GM19023 (cell line): Measurements from ENCODE around the gene DDT.
"Not testable (repeated sequence)": the region's sequence is repeated elsewhere in the genome, so short reads cannot be mapped to it uniquely, and the experiment has no call there.

Experiments used
- ATAC-seq: cut with Tn5 transposase; IDR thresholded peaks from one replicate; pipeline ENCODE4 v1.9.1; 2021; ENCODE audit warnings: mild to moderate bottlenecking, moderate library complexity; ENCODE audit not compliant: unreplicated experiment

The DDT gene

DNA sequence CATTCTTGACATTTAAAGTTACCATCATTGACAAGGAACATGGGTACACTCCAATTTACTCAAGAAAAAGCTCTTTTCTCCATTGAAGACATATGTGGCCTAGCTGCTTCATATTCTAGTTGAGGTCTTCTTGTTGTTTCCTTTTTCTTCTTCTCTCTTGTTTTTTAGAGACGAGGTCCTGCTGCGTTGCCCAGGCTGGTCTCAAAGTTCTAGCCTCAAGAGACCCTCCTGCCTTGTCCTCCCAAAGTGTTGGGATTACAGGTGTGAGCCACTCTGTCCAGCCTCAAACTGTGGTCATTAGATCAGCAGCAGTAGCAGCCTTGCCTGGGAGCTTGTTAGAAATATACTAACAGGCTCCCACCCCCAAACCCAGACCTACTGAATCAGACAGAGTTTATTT is 18.8 kb upstream of the DDT start:
- ATAC-seq, result not testable (repeated sequence)

DNA sequence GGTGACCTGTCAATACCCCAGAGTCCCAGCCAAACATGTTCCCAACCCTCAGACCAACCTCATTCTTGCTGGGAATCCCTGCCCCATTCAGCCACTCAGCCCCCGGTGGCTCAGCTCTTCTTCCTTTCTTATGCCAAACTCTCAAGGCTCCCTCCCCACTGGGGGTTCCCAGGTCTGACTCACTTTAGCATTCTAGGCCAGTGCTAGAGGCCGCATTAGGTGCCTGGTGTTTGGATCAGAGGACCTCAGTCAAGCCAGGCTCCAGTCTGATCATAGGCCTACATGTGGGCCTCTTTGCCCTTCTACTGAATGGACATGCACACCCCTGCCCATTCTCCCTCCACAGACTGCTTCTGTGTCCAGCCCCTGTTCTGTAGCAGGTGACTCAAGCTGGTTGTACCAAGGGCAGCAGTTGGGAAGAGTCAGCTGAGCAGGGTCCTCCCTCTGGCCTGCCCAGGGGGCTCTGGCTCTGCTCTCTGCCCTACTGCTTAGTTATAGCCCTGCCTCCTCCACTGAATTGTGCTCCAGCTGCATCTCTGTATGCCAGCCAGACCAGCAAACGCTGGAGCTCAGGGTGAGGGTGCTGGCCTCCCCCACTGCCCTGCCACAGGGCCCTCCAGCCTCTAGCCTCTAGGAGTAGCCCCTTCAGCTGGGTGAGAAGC is 15.5 kb upstream of the DDT start:
- not testable (repeated sequence) for ATAC-seq

DNA sequence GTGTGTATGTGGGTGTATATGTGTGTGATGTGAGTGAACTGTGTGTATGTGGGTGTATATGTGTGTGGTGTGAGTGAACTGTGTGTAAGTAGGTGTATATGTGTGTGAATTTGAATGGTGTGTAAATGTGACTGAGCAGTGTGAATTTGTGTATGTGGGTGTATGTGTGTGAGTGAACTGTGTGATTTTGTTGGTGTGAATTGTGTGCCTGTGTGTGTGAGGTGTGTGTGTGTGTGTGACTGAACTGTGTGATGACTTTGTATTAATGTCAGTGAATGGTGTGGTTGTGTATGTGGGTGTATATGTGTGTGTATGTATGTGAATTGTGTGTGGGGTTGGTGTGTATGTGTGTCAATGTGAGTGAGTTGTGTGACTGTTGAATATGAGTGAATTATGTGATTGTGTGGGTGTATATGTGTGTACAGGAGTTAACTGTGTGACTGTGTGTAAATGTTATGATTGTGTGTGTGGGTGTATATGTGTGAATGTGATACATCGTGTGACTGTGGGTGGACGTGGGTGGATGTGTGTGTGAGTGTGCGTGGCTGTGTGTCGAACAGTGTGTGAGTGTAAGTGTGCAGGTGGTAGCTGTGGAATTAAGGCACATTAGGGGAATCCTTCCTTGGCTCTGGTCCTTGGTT is 12.4 kb upstream of the DDT start:
- ATAC-seq, result not testable (repeated sequence)

DNA sequence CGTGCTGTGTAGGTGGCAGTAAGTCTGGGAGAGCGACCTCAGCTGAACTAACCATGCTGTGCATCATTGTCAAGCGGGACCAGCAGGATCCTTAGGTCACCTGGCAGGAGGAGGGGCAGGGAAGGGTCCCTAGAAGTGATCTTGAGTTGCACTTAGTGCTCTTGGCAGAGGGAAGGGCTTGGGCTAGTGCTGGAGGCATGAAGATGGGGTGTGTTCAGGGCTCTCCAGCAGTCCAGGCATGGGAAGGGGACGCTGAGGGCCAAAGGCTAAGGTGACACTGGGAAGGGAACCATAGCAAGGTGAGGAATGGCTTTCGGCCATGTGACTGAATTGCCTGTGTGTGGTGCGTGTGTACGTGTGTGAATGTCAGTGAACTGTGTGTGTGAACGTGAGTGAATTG is 11.8 kb upstream of the DDT start:
- not testable (repeated sequence) for ATAC-seq

DNA sequence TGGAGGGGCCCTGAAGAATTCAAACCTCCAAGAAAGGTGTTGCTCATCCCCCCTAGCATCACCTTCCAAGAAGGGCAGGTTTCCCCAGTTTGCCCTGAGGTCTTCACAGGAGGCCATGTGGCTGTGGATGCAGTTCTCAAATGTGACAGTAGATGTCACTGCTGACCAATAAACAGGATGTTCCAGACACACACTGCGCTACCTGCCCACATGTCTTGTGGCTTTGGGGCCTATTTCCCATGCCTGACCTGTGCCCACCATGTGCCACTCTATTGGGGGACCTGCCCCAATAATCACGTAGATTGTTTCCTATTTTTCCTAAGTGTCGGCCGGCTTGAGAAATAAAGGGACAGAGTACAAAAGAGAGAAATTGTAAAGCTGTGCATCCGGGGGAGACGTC is 10.2 kb upstream of the DDT start:
- no peak for ATAC-seq

DNA sequence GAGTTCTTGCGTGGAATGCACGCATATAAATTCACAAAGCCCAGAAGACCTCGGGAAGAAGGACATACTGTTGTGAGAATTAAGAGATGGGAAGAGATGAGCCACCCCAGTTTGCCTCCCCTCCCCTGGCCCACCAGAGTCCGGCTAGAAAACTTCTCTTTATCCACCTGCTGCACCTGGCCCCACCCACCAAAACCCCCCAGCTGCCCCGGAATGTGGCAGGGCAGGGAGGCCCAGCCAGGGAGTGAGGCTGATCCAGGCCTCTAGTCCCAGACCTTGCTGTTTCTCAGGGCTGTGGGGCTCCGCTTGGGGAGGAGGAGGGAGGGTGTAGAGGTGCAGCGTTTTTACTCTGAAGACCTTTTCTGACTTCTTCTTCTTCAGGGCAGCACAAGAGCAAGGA is 6.3 kb upstream of the DDT start:
- not testable (repeated sequence) for ATAC-seq

DNA sequence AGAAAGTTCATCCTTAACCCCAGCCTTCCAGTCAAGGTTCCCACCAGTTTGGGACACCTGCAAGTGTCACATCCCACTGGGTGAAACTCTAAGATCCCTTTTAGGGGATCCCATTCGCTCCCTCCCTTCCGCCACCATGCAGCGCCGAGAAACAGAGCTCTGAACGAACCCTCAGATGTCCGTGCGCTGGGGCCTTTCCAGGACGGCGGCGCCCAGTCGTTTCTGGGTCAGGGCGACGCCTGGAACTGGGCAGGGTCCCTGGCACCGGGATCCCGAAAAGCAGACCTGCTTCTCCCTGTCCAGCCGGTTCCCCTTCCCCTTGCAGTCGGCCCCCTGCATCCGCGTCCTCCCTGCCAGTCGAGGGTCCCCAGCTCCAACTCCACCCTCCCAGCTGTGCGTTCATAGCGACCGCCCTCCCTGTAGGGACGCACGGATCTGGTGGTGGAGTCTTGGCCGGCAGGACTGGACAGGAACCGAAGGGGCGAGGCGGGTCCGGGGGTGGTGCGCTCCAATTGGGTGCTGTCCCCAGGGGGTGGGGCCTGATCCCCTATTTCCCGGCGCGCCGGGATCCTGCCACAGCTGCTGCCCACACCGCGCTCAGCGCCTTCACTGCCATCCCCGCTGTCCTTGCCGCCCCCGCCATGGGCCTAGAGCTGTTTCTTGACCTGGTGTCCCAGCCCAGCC is 5.5 kb upstream of the DDT start, which contains the start of gene GSTT2:
Gene GSTT2, plus strand, starts transcription at position 578 of the 684 bp plus-strand sequence.
- not testable (repeated sequence) for ATAC-seq

DNA sequence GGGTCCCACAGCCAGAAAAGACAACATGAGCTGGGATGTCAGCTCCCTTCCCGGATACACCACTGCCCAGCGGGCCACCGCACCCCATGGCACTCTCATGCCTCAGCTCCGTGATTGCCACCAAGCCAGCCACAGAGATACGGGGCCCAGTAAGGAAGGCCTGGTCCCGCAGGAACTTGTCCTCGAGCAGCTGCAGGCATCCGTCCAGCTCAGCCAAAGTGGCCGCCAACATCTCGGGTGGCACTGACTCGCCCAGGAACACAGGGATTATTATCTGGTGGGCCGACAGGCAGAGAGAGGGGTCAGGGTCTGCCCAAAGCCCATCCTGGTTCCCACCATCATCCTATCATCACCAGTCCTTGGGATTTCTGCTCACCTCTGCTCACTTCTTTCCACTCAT is 3.1 kb upstream of the DDT start:
- not testable (repeated sequence) for ATAC-seq

DNA sequence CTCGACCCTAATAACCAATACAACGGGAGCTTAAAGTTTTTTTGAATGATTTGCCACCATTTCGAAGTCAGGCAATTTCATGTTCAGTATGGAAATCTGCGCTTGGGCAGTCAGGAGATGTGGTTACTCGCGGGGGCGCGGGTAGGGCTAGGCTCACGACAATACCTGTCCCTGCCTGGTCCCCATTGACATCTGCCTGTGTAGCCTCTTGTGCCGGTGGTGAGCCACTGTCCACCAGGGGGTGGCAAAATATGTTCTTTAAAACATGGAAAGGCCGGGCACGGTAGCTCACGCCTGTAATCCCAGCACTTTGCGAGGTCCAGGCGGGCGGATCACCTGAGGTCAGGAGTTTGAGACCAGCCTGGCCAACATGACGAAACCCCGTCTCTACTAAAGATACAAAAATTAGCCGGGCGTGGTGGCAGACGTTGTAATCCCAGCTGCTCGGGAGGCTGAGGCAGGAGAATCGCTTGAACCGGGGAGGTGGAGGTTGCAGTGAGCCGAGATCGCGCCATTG is 653 bp upstream of the DDT start:
- ATAC-seq, result peak; percentile 35

DNA sequence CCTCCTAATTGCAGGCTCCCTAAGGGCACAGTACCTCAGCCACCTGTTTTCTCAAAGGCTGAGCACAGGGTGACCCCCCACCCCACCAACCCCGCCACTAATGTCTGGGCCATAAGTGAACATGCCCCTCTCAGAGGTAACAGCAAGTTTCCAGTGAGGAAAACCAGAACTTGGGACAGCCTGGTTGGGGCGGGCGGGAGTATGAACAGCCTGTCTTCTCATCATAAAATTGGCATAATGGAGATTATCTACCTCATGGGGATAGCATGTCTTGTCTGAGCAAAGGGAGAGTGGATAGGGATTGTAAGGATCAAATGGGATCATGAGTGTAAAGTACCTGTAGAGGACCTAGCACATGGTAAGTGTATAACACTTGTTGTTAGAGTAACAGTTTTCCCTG is 2.3 kb downstream of the DDT start:
- not testable (repeated sequence) for ATAC-seq

DNA sequence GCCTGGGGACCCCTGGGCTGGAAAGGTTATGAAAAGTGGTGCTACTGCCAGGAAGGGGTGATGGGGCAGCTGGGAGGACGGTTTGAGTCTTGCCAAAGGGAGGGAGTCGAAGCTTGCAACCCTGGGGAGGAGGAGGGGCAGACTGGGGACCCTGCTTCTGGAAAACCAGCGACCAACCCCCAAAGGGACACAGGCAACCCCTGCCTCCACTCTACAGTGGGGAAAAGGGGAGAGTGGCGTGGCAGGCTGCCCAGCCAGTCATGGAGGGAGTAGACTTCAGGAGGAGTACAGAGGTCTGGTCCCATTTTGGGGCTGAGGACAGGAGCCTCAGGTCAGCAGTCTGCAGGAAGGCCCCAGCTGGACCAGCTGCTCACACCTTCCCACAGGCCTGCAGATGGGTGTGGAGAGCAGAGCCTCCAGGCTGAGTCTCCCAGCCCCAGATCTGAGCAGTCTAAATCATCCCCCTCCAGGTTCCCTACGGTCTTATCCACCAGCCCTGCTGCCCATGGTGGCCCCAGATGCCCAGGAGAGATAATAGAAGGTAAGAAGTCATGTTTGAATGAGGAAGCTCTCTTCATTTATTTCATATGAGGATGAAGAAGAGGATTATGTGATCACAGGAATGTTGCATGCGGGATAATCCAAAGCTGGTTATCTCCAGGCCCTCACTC is 3.3 kb downstream of the DDT start:
- ATAC-seq, result no peak

DNA sequence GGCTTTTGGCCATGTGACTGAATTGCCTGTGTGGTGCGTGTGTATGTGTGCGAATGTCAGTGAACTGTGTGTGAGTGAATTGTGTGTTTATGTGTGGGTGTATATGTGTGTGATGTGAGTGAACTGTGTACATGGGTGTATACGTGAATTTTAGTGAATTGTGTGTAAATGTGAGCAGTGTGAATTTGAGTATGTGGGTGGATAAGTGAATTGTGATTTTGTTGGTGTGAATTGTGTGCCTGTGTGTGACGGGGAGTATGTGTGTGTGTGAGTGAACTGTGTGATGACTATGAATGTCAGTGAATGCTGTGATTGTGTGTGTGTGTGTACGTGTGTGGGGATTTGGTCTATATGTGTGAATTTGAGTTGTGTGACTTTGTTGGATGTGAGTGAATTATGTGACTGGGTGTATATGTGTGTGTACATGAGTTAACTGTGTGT is 4.0 kb downstream of the DDT start:
- ATAC-seq, result no peak

DNA sequence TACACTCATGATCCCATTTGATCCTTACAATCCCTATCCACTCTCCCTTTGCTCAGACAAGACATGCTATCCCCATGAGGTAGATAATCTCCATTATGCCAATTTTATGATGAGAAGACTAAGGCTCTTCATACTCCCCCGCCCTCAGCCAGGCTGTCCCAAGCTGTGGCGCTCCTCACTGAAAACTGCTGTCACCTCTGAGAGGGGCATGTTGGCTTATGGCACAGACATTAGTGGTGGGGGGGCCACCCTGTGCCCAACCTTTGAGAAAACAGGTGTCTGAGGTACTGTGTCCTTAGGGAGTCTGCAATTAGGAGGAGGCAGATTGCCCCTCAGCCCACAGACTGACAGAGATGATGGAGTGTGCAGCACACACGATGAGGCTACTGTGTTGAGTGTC is 5.2 kb downstream of the DDT start:
- ATAC-seq, result no peak

DNA sequence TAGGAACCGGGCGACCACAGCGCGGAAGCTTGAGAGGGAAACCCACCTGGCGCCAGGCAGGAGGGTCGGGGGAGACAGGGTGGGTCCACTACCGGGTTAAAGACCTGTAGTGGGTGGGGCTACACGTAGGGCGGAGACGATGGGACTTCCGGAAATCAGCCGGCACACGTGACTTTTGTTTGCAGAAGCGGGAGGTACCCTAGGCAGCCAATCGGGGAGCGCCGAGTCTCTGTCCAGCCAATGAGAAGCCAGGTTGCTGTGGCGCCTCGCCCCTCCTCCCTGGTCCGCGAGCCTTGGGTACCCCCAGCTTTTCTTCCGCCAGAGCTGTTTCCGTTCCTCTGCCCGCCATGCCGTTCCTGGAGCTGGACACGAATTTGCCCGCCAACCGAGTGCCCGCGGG is 7.7 kb downstream of the DDT start, which contains the start of gene DDTL:
Gene DDTL, plus strand, starts transcription at position 321 of the 400 bp plus-strand sequence. Its CDS starts 27 bp downstream, at position 348.
- peak; percentile 91 for ATAC-seq

DNA sequence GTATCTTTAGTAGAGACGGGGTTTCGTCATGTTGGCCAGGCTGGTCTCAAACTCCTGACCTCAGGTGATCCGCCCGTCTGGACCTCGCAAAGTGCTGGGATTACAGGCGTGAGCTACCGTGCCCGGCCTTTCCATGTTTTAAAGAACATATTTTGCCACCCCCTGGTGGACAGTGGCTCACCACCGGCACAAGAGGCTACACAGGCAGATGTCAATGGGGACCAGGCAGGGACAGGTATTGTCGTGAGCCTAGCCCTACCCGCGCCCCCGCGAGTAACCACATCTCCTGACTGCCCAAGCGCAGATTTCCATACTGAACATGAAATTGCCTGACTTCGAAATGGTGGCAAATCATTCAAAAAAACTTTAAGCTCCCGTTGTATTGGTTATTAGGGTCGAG is 8.1 kb downstream of the DDT start:
- peak; percentile 43 for ATAC-seq

DNA sequence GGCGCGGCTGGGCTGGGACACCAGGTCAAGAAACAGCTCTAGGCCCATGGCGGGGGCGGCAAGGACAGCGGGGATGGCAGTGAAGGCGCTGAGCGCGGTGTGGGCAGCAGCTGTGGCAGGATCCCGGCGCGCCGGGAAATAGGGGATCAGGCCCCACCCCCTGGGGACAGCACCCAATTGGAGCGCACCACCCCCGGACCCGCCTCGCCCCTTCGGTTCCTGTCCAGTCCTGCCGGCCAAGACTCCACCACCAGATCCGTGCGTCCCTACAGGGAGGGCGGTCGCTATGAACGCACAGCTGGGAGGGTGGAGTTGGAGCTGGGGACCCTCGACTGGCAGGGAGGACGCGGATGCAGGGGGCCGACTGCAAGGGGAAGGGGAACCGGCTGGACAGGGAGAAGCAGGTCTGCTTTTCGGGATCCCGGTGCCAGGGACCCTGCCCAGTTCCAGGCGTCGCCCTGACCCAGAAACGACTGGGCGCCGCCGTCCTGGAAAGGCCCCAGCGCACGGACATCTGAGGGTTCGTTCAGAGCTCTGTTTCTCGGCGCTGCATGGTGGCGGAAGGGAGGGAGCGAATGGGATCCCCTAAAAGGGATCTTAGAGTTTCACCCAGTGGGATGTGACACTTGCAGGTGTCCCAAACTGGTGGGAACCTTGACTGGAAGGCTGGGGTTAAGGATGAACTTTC is 13.0 kb downstream of the DDT start, which contains the start of gene GSTT2B:
Gene GSTT2B, minus strand, starts transcription at position 112 of the 688 bp plus-strand sequence. Its CDS starts 64 bp downstream, at position 48.
- not testable (repeated sequence) for ATAC-seq

DNA sequence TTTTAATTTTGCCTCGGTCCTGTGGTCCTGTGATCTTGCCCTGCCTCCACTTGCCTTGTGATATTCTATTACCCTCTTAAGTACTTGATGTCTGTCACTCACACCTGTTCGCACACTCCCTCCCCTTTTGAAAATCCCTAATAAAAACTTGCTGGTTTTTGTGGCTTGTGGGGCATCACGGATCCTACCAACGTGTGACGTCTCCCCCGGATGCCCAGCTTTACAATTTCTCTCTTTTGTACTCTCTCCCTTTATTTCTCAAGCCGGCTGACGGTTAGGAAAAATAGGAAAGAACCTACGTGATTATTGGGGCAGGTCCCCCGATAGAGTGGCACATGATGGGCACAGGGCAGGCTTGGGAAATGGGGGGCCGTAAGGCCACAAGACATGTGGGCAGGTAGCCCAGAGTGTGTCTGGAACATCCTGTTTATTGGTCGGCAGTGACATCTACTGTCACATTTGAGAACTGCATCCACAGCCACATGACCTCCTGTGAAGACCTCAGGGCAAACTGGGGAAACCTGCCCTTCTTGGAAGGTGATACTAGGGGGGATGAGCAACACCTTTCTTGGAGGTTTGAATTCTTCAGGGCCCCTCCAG is 17.8 kb downstream of the DDT start:
- not testable (repeated sequence) for ATAC-seq

DNA sequence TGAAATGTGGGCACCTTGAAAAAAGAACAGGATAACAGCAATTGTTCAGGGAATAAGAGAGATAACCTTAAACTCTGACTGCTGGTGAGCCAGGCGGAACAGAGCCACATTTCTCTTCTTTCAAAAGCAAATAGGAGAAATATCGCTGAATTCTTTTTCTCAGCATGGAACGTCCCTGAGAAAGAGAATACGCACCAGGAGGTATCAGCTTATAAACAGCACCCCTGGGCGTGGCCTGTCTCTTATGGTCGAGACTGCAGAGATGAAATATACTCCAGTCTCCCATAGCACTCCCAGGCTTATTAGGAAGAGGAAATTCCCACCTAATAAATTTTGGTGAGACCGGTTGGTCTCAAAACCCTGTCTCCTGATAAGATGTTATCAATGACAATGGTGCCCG is 18.4 kb downstream of the DDT start:
- not testable (repeated sequence) for ATAC-seq

DNA sequence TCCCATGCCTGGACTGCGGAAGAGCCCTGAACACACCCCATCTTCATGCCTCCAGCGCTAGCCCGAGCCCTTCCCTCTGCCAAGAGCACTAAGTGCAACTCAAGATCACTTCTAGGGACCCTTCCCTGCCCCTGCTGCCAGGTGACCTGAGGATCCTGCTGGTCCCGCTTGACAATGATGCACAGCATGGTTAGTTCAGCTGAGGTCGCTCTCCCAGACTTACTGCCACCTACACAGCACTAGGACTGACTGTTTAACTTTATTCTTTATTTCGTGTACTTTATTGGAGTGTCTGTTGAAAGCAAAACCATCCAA is 19.3 kb downstream of the DDT start:
- not testable (repeated sequence) for ATAC-seq
